HG03103 (cell line): ENCODE results near the gene MCRIP2.

Experiments
- ATAC-seq: cut with Tn5 transposase; IDR thresholded peaks from one replicate; pipeline ENCODE4 v1.9.1; 2021; ENCODE audit warnings: low read depth; ENCODE audit not compliant: unreplicated experiment

The MCRIP2 gene

DNA sequence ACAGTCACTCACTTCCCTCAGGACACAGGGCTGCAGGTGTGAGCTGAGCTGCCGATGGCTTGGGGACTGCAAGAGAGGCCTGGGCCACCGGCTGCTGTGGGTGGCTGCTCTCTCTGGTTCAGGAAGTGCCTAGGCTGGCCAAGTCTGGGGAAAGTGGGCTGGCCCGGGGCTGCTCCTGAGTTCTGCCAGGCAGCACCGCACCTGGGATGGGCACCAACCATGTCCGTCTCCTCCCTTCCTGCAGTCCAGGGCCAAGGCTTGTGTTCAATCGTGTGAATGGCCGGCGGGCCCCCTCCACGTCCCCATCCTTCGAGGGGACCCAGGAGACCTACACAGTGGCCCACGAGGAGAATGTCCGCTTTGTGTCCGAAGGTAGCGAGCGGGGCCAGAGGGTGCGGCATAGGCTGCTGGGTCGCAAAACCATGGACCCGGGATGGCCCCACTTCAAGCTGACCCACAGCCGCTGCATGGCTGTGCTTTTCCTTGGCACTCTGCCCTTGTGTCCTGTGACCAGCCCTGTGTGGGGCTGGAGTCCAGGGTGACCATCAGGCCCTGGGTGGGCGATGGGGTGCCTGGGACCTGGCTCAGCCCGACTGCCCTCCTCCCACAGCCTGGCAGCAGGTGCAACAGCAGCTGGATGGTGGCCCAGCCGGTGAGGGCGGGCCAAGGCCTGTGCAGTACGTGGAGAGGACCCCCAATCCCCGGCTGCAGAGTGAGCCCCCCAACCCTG lies 5.7 kb downstream of the MCRIP2 start:
- no peak for ATAC-seq

- no peak for ATAC-seq
Observed at GRCh38 chr16:648071-648780, 6.6 kb downstream of the MCRIP2 start.

DNA sequence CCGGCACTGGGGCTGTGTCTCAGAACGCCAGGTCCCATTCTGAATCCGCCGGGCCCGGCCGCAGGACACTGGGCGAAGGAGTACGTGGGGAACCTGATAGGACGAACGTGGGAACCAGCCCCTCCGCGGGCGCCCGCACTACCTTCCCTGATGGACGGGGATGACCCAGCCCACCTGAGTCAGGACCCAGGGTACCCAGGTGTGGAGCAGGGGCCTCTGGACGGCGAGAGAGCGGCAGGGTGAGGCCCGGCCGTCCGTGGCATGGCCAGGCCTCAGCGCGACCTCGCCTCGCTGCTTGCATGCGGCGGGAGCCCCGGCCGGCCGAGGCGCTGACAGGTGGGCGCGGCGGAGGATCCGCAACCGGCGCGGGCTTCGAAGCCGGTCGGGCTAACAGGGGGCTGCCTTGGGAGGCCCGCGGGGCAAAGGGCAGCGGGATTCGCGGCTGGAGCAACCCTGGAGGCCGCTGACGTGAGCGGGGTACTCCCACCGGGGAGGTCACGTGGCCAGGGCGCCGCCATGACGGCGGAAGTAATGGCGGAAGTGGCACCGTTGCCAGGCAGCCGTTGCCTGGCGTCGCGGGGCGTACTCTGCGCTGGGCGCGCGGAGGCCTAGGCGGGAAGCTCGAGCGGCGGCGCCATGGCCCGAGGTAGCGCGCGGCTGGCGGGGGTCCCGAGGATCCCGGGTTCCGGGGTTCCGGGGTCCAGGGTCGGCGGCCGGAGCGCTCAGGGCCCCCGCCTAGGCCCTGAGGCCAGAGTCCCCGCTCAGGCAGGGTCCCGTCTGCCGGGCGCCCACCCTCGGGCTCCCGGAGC lies 7.4 kb downstream of the MCRIP2 start, which contains the start of gene WDR90:
TSS of gene WDR90 (plus strand) at position 585 of the 809 bp plus-strand sequence. CDS start at position 637, 52 bp downstream.
- peak; percentile 69 for ATAC-seq

DNA sequence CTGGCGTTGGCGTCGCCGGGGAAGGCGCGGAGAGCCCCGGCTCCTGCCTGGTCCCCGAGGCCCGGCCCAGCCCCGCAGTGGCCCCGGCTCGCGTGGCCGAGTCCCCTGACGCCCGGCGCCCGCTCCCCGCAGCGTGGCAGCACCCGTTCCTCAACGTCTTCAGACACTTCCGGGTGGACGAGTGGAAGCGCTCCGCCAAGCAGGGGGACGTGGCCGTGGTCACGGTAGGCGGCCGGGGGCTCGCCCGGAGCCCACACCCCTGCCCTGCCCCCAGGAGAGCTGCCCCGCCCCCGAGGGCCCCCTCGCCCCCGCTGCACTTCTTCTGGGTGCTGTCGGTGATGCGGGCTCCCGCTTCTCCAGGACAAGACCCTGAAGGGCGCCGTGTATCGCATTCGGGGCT lies 8.0 kb downstream of the MCRIP2 start:
- peak; percentile 3 for ATAC-seq

GRCh38 chr16:651844-652243 lies 10.2 kb downstream of the MCRIP2 start:
- no peak for ATAC-seq

- ATAC-seq, result no peak
Observed at GRCh38 chr16:652454-653305, 11.1 kb downstream of the MCRIP2 start.

- ATAC-seq, result no peak
Observed at GRCh38 chr16:654034-654433, 12.4 kb downstream of the MCRIP2 start.

DNA sequence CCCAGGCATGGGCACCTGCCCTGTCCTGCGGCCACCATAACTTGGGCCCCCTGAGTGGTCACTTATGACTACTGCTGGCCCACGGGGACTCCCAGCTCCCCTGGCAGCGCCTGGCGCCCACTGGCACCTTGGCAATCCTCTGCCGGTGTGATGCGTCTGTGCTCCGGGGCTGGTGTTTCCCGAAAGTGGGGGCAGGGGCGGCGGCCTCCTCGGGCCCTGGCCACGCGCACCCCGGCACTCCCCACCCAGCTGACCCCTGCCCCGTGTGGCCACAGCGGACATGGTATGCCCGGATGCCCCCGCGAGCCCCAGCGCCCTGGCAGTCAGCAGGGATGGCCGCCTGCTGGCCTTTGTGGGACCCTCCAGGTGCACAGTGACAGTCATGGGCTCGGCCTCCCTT lies 15.9 kb downstream of the MCRIP2 start:
- ATAC-seq, result no peak

GRCh38 chr16:658679-659571 lies 17.3 kb downstream of the MCRIP2 start:
- ATAC-seq, result no peak

DNA sequence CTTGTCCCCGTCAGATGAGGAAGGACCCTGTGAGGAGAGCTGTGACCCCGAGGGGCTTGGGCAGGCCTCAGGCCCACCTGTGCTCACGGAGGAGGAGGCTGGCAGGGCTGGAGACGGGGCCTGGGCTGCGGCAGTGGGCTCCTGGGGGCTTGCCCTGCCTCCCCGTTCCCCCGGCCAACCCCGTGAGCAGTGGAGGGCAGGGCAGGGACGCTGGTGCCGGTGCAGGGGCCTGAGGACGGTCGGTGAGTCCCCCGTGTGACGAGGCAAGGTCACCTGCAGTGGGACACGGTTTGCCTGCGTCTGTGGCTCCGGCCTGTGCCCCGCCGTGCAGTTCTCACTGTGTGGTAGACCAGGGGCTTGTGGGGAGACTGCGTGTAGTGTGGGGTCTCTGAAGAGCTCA lies 18.0 kb downstream of the MCRIP2 start:
- no peak for ATAC-seq

DNA sequence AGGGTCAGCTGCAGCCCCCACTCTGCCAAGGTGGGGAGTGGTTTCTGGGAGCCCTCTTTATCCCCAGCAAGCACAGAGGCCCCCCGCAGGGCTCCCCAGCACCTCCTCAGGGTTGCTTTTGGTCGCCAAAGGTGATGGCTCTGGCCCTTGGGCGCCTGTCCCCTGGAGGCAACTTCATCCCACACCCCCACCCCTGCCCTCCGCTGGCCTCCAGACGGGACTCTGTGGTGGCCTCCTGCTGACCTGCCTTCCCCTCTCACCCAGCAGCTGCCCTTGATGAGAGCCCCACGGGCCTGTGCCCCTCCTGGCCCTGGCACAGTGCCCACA lies 18.5 kb downstream of the MCRIP2 start:
- ATAC-seq, result no peak

DNA sequence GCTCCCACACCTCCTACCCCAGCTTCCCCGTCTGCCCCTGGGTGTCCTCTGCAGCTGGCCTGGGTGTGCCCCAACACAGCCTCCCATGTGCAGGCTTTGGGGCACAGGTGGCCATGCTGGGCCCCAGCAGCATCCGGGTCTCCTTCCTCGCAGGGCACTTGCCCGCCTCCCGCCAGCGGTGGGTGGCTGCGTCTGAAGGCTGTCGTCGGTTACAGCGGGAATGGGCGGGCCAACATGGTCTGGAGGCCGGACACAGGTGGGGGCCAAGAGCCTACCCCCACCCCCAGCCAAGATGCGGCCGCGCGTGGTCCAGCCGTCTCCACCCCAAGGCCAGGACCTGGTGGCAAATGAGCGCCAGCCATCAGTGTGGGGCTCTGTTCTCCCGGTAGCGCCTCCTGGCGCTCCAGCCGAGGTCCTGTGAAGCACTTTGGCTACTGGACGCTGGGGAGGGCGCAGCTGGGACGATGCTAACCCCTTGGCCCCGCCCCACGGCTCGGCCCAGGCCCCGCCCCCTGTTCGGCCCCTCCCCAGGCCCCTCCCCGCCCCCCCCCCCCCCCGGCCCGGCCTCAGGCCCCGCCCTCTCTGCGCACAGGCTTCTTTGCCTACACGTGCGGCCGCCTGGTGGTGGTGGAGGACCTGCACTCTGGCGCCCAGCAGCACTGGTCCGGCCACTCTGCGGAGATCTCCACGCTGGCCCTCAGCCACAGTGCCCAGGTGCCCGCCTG lies 19.0 kb downstream of the MCRIP2 start:
- ATAC-seq, result peak; percentile 47

DNA sequence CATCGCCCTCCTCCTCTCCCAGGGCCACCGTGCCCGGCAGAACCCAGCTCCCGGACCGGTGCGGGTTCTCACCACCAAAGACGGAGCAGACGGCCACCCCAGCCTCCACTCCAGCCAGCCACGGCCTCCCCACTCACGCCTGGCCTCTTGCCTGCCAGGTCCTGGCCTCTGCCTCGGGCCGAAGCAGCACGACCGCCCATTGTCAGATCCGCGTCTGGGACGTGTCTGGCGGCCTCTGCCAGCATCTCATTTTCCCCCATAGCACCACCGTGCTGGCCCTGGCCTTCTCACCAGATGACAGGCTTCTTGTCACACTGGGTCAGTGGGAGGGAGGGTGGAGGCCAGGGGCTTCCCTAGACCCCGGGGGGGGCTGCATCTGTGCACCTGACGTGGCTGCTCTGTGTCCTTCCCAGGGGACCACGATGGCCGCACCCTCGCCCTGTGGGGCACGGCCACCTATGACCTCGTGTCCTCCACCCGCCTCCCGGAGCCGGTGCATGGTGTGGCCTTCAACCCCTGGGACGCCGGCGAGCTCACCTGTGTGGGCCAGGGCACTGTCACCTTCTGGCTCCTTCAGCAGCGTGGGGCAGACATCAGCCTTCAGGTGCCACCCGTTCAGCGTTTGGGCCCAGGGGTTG lies 19.7 kb downstream of the MCRIP2 start:
- ATAC-seq, result no peak

GRCh38 chr16:662095-662494 lies 20.5 kb downstream of the MCRIP2 start:
- ATAC-seq, result no peak

- ATAC-seq, result no peak
Observed at GRCh38 chr16:662597-662996, 21.0 kb downstream of the MCRIP2 start.

- no peak for ATAC-seq
Observed at GRCh38 chr16:666572-666971, 24.9 kb downstream of the MCRIP2 start.

DNA sequence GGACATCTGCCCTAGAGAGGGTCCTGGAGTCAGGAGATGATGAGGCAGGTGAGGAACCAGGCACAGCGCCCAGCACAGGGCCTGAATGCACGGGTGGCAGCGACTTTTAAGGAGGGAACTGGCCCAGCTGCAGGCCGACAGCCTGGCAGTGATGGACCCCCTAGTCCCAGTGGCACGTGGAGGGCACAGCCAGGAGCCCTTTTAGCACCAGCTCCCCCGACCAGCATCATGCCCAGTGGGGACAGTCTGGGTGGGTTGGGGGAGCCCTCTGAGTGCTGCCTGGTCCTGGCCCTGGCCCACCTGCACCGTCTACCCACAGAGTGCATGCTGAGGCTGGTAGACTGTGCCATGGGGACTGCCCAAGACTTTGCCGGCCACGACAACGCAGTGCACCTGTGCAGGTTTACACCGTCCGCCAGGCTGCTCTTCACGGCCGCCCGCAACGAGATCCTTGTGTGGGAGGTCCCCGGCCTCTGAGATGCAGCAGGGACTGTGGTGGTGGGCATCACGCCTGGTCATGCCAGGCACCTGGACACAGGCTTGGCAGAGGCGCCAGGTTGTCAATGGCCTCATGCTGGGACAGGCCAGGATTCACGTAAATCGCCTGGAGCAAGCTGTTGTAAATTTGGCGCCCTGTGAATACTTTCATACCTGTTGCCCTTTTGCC lies 25.6 kb downstream of the MCRIP2 start:
- ATAC-seq, result no peak
